SIG-M5 treated with dmso at 0.1 percent for 504 hours (cell line): ENCODE measurements around the gene STK39.

Source experiments
- DNase-seq: peaks from one replicate; lab custom pipeline; 2025; ENCODE audit not compliant: unreplicated experiment; lab: John Stamatoyannopoulos, UW

STK39 gene

DNA sequence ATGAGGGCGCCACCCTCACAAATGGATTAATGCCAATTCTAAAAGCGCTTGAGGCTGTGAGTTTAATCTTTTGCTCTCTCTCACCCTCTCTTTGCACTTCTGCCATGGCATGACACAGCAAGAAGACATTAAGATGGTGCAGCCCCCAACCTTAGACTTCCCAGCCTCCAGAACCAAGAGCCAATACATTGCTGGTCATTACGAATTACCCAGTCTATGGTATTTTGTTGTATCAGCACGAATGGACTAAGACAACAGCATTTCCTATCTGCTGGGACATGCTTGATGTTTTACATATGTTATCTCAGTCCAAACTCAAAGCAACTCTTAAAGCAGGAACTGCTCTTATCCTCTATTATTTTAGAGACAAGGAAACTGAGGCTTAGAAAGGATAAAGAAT is 222.9 kb downstream of the STK39 start:
- DNase-seq, result no peak

- DNase-seq, result no peak
Measured at GRCh38 chr2:168021800-168022587, 225.4 kb downstream of the STK39 start.

GRCh38 chr2:168015274-168015953 is 232.0 kb downstream of the STK39 start:
- no peak for DNase-seq

GRCh38 chr2:168009900-168010299 is 237.5 kb downstream of the STK39 start:
- no peak for DNase-seq

DNA sequence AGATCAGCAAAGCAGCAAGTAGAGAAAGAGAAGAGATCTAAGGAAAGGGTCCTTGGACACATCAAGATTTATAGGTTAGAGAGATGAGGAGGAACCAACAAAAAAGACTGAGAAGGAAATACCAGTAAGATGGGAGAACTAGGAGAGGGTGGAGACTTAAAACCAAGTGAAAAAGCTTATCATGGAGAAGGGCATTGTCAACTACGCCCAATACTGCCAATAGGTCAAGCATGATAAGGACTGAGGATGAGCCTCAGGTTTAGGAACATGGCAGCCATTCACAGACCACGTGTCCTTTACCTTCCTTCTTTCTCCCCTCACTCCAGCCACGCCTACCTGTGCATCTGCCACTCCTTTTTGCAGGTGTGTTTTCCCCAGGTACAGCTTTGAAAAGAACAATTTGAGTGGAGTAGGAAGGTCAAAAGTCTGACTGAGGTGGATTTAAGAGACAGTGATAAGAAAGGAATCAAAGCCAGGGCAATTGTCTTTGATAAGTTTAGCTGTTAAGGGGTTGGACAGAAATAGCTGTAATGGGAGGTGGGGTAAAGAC is 238.7 kb downstream of the STK39 start:
- no peak for DNase-seq

- DNase-seq, result no peak
Measured at GRCh38 chr2:168006498-168006897, 240.9 kb downstream of the STK39 start.

DNA sequence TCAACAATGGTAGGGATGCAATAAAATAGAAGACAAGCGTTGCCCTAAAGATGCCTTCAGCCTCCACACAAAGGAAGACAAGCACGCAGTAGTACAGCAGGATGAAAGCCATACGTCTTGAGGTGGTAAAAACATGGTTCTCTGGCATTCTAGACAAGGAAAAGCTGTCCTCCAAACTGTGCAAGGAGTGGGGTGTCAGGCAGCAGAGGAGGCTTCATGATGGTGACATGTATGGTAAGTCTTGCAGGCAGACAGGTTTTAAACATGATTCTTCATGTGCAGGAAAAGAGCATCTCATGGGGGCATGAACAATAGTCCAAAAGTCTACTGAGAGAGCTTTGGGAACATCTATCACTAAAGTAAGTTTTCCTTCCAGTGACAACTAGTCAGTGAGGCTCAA is 241.8 kb downstream of the STK39 start:
- DNase-seq, result no peak

GRCh38 chr2:168003876-168004275 is 243.5 kb downstream of the STK39 start:
- no peak for DNase-seq

DNA sequence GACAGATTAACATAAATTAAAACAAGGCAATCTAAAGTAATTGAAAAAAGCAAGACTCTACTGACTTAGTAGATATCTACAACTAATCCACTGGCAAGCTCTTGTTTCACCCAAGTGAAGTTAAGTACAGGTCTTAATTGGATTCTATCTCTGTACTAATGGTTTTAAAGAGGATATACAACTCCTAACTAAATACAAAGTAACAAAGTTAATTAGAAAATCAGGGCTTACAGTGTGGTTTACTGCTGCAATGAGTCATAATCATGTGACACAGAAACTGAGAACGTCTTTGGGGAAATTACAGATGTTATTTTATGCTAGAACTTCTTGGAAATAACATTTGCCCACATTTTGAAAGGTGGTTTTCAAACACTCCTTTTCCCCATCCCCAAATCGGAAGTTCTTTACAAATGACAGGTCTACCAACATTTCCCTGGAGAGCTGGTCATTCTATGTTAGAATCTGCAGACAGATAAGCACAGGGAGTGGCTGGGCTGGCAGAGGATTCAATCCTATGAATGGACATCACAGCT is 245.3 kb downstream of the STK39 start:
- no peak for DNase-seq

DNA sequence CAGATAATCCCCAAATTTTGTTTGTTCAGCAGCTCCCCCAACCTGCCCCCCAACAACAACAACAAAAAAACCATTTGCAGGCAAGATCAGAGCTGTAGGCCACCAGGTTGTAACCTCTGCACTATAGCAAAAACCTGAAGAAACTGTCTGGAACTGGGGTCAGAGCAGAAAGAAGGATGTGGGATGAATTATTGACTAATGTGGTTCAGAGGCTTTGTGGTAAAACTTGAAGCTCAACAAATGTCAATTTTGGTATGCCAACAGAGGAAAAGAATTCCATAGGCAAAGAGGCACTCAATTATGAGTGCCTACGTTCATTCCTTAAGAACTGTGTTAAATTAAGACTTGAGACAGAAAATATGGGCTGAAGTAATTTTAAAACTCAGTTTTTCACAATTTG is 255.1 kb downstream of the STK39 start:
- DNase-seq, result no peak

DNA sequence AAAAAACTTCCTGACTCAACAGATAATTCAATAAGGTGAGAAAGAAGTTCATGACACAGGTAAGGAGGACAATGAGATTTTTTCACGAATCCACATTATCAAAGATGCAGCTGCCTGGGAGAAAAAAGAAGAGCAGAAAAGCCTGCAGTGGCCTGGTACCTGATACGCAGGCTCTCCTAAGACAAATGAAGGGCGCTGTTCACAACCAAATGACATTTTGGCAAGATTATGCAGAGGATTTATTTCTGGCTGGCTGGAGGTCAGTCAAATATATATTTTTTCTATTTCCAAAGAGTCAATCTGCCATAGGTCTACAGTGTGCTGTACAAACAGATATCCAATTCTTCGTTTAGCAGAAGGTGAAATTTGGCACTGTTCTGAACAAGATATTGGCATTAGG is 257.3 kb downstream of the STK39 start:
- no peak for DNase-seq

- DNase-seq, result no peak
Measured at GRCh38 chr2:167988296-167988695, 259.1 kb downstream of the STK39 start.

DNA sequence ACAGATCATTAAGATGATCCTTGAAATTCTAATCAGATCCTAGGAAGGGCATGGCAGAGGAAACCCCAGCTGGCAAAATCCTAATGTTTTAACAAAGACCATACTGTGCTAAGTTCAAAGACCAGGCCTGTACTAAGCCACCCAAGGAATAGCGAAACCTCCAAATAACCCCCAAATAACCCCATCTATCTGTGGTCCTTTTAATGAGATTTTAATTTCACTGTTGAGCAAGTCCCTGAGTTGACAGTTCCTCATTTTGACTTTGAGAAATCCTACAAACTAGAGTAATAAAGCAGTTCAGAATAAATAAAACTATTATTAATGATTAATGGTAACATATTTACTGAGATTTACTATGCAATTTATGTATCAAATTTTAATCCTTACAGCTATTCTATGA is 259.8 kb downstream of the STK39 start:
- peak; percentile 45 for DNase-seq

DNA sequence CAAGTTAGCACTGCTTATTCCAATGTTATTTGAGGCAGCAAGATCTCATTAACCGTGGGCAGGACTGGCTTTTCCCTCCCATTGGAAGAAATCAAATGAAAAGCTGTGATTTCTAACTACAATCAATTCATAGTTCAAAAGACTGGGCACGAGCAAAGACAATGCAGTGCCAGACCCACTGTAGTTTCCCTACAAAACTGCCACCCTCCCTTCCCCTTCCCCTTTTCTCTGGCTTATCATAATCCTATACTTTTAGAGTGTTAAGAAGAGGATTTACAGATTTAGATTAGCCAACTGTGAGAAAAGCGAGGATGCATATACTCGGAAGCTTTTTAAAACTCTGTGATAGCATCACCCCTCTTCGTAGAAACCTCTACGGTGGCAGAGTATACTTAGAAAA is 260.4 kb downstream of the STK39 start:
- DNase-seq, result no peak

GRCh38 chr2:167986223-167986622 is 261.2 kb downstream of the STK39 start:
- no peak for DNase-seq

GRCh38 chr2:167981945-167982344 is 265.4 kb downstream of the STK39 start:
- no peak for DNase-seq

DNA sequence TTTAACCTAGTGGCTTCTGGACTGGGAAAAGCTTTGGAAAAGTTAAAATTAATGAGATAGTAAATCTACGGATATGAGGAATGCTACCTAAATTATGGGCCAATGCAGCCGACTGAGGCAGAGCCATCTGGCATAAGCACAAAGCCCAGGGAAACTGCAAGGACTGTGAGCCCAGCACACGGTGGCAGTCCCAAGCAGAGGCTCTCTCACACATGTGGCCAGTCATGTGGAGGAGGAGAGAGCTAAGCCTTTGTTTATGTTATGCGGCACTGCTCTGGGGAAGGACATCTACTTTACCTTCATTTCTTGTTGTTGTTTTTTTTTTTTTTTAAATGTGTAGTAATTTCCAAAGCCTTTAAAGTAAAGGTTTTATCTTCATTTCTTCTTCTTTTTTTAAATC is 267.0 kb downstream of the STK39 start:
- no peak for DNase-seq

DNA sequence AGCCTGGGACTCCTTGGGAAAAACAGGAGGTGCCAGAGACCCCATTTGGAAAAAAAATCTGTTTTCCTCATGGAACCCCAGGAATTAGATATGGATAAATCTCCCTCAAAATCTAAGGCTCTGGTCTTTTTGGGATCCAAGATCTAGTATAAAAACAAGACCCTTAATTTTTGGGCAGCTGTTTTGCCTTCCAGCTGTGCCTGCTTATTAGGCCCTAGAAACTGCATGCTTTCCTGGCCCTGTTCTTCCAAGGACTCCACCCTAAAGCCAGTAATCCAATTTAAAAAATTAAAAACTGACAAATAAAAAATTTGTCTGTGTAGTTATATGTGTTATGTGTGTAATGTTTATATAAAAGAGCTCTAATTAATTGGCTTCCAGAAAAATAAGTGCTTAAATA is 274.6 kb downstream of the STK39 start:
- DNase-seq, result no peak

GRCh38 chr2:167972020-167972419 is 275.4 kb downstream of the STK39 start:
- no peak for DNase-seq

GRCh38 chr2:167966937-167967913 is 280.2 kb downstream of the STK39 start:
- DNase-seq, result no peak
